ENCODE data around the gene ANXA4. TPM values are rescaled to one million over a fixed set of nuclear protein-coding genes. Genes with fewer than 3 reads are reported as not detected.

Gene ANXA4
- total and polyA plus RNA-seq, 4 donors: 17.6 to 135 (median 59.4) TPM

- no peak overlapping the region for H3K27ac ChIP-seq (ENCODE audit: low read depth in 1 of 2, low read length in 2 of 2)
- H3K9ac ChIP-seq (ENCODE audit: low read depth in 1 of 2, low read length in 2 of 2): no peak overlapping the region
- WGBS: 69% methylated on average over 12 of the region's 12 CpGs
Observed at GRCh38 chr2:69694894-69695849, 46.8 kb upstream of the ANXA4 start.

DNA sequence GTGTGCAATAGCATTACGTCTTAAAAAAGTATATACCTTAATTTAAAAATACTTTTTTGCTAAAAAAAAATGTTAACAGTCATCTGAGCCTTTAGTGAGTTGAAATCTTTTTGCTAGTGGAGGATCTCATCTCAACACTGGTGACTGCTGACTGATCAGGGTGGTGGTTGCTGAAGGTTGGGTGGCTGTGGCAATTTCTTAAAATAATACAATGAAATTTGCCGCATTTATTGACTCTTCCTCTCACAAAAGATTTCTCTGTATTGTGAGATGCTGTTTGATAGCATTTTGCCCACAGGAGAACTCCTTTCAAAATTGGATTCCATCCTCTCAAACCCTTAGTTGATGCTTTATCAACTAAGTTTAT, 46.1 kb upstream of the ANXA4 start:
- Histone ChIP-seq H3K4me3 (ENCODE audit: low read depth in 1 of 3, low read length in 3 of 3) (no peak overlapping the region), H3K9me3 (ENCODE audit: control insufficient read depth in 4 of 4, low read length in 3 of 4) (no peaks in the 10 kb centered on the region), H3K36me3 (ENCODE audit: control insufficient read depth in 4 of 4, insufficient read depth in 3 of 4, low read depth in 1 of 4, low read length in 3 of 4) (no peaks in the 10 kb centered on the region), H3K4me1 (ENCODE audit: control insufficient read depth in 4 of 4, insufficient read depth in 4 of 4, low read length in 3 of 4) (peaks cover 0 to 8% (median 2%) of the 10 kb centered on the region in 4 donors), H3K9ac (ENCODE audit: low read depth in 1 of 2, low read length in 2 of 2) (no peak overlapping the region), H3K27me3 (ENCODE audit: control insufficient read depth in 4 of 4, insufficient read depth in 4 of 4, low read length in 3 of 4) (no peaks in the 10 kb centered on the region), H3K27ac (ENCODE audit: low read depth in 1 of 2, low read length in 2 of 2) (no peak overlapping the region)
- TF ChIP-seq MAX (IDR thresholded peaks at IDR 0.05) (no peak), RAD21 (IDR thresholded peaks at IDR 0.05) (no peak), EGR1 (IDR thresholded peaks at IDR 0.05; ENCODE audit: low read depth in 2 of 2) (no peak), GABPA (IDR thresholded peaks at IDR 0.05 in 1 of 2, conservative IDR thresholded peaks at IDR 0.05 in 1 of 2) (no peak), CTCF (IDR thresholded peaks at IDR 0.05; ENCODE audit: low read depth, low read length, missing input control) (no peak)
- TF ChIP-seq, protein P1, sequence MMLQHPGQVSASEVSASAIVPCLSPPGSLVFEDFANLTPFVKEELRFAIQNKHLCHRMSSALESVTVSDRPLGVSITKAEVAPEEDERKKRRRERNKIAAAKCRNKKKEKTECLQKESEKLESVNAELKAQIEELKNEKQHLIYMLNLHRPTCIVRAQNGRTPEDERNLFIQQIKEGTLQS (IDR thresholded peaks at IDR 0.05): no peak
- DNase-seq (ENCODE audit: low spot score): no peak
- 63% methylated on average over 2 of the region's 2 CpGs for WGBS

More at GRCh38 chr2:69694894-69695849, 46.8 kb upstream of the ANXA4 start:
- TF ChIP-seq MAX (IDR thresholded peaks at IDR 0.05): peak; percentile 7
- TF ChIP-seq RXRA (IDR thresholded peaks at IDR 0.05): peak; percentile 55 to 58
- TF ChIP-seq GABPA (IDR thresholded peaks at IDR 0.05 in 1 of 2, conservative IDR thresholded peaks at IDR 0.05 in 1 of 2): no peak
- peak; percentile 15 to 89 for TF ChIP-seq JUND (IDR thresholded peaks at IDR 0.05)
- TF ChIP-seq HNF4A (conservative IDR thresholded peaks at IDR 0.05): peak in 1 of 2 donors; percentile 50
- no peaks in the 10 kb centered on the region for H3K36me3 ChIP-seq (ENCODE audit: control insufficient read depth in 4 of 4, insufficient read depth in 3 of 4, low read depth in 1 of 4, low read length in 3 of 4)
- peaks cover 0 to 8% (median 2%) of the 10 kb centered on the region in 4 donors for H3K4me1 ChIP-seq (ENCODE audit: control insufficient read depth in 4 of 4, insufficient read depth in 4 of 4, low read length in 3 of 4)
- H3K9me3 ChIP-seq (ENCODE audit: control insufficient read depth in 4 of 4, low read length in 3 of 4): no peaks in the 10 kb centered on the region
- no peak for DNase-seq (ENCODE audit: low spot score)
- H3K4me3 ChIP-seq (ENCODE audit: low read depth in 1 of 3, low read length in 3 of 3): no peak overlapping the region
- no peaks in the 10 kb centered on the region for H3K27me3 ChIP-seq (ENCODE audit: control insufficient read depth in 4 of 4, insufficient read depth in 4 of 4, low read length in 3 of 4)

DNA sequence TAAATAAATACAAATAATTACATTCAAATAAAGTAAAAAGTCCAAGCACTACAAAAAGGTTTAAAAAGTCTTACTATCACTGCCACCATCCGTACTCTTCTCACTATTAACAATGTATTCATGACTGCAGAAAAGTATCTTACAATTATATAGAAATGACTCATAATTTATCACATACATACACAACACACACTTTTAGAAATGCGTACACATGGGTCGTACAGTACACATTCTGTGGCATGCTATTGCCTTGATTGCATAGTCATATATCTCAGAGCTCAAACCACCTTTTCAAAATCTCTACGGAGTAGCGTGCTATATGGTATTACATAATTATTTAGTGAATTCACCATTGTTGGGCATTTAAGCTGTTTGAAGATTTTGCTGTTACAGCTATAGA, 41.6 kb upstream of the ANXA4 start:
- H3K36me3 ChIP-seq (ENCODE audit: control insufficient read depth in 4 of 4, insufficient read depth in 3 of 4, low read depth in 1 of 4, low read length in 3 of 4): no peaks in the 10 kb centered on the region
- peaks cover 0 to 4% (median 0%) of the 10 kb centered on the region in 4 donors for H3K4me1 ChIP-seq (ENCODE audit: control insufficient read depth in 4 of 4, insufficient read depth in 4 of 4, low read length in 3 of 4)
- H3K9ac ChIP-seq (ENCODE audit: low read depth in 1 of 2, low read length in 2 of 2): no peak overlapping the region
- no peaks in the 10 kb centered on the region for H3K9me3 ChIP-seq (ENCODE audit: control insufficient read depth in 4 of 4, low read length in 3 of 4)
- TF ChIP-seq JUND (IDR thresholded peaks at IDR 0.05) (no peak), HNF4A (conservative IDR thresholded peaks at IDR 0.05) (no peak), ZBTB33 (IDR thresholded peaks at IDR 0.05) (no peak), YY1 (IDR thresholded peaks at IDR 0.05) (no peak), SP1 (IDR thresholded peaks at IDR 0.05) (no peak), FOXA2 (IDR thresholded peaks at IDR 0.05) (no peak), NR2F2 (IDR thresholded peaks at IDR 0.05) (no peak)
- TF ChIP-seq, protein P1 (IDR thresholded peaks at IDR 0.05): no peak
- H3K4me3 ChIP-seq (ENCODE audit: low read depth in 1 of 3, low read length in 3 of 3): no peak overlapping the region
- no peak overlapping the region for H3K27ac ChIP-seq (ENCODE audit: low read depth in 1 of 2, low read length in 2 of 2)
- 95% methylated on average over 5 of the region's 5 CpGs for WGBS
- DNase-seq (ENCODE audit: low spot score): no peak
- no peaks in the 10 kb centered on the region for H3K27me3 ChIP-seq (ENCODE audit: control insufficient read depth in 4 of 4, insufficient read depth in 4 of 4, low read length in 3 of 4)

All from liver (tissue), 9 donors.